ENCODE measurements around the gene RTL5.

Gene RTL5

GRCh38 chrX:72108666-72109065 lies 23.0 kb downstream of the RTL5 start:
- DNase-seq (ENCODE audit: low read depth): no peak

- no peak for DNase-seq (ENCODE audit: low read depth)
Measured at GRCh38 chrX:72107841-72108595, 23.7 kb downstream of the RTL5 start.

GRCh38 chrX:72107320-72107719 lies 24.4 kb downstream of the RTL5 start:
- DNase-seq (ENCODE audit: low read depth): no peak

GRCh38 chrX:72105436-72105835 lies 26.3 kb downstream of the RTL5 start:
- DNase-seq (ENCODE audit: low read depth): no peak

GRCh38 chrX:72102760-72103159 lies 29.0 kb downstream of the RTL5 start:
- DNase-seq (ENCODE audit: low read depth): no peak

GRCh38 chrX:72102126-72102525 lies 29.6 kb downstream of the RTL5 start:
- DNase-seq (ENCODE audit: low read depth): no peak

GRCh38 chrX:72101597-72102037 lies 30.1 kb downstream of the RTL5 start:
- DNase-seq (ENCODE audit: low read depth): no peak

- DNase-seq (ENCODE audit: low read depth): peak; percentile 24
Measured at GRCh38 chrX:72100824-72101351, 30.8 kb downstream of the RTL5 start.

GRCh38 chrX:72100051-72100755 lies 31.5 kb downstream of the RTL5 start:
- DNase-seq (ENCODE audit: low read depth): no peak

GRCh38 chrX:72097098-72097497 lies 34.6 kb downstream of the RTL5 start:
- no peak for DNase-seq (ENCODE audit: low read depth)

GRCh38 chrX:72095370-72095769 lies 36.3 kb downstream of the RTL5 start:
- no peak for DNase-seq (ENCODE audit: low read depth)

- peak; percentile 13 for DNase-seq (ENCODE audit: low read depth)
Measured at GRCh38 chrX:72094894-72095293, 36.8 kb downstream of the RTL5 start.

GRCh38 chrX:72089254-72089653 lies 42.5 kb downstream of the RTL5 start:
- DNase-seq (ENCODE audit: low read depth): no peak

GRCh38 chrX:72088761-72089160 lies 43.0 kb downstream of the RTL5 start:
- no peak for DNase-seq (ENCODE audit: low read depth)

- DNase-seq (ENCODE audit: low read depth): no peak
Measured at GRCh38 chrX:72086995-72087394, 44.7 kb downstream of the RTL5 start.

GRCh38 chrX:72084114-72084513 lies 47.6 kb downstream of the RTL5 start:
- no peak for DNase-seq (ENCODE audit: low read depth)

GRCh38 chrX:72083291-72083690 lies 48.4 kb downstream of the RTL5 start:
- DNase-seq (ENCODE audit: low read depth): no peak

- DNase-seq (ENCODE audit: low read depth): no peak
Measured at GRCh38 chrX:72081605-72082320, 50.0 kb downstream of the RTL5 start.

GRCh38 chrX:72080800-72081199 lies 50.9 kb downstream of the RTL5 start:
- DNase-seq (ENCODE audit: low read depth): no peak

GRCh38 chrX:72080150-72080549 lies 51.6 kb downstream of the RTL5 start:
- no peak for DNase-seq (ENCODE audit: low read depth)

- no peak for DNase-seq (ENCODE audit: low read depth)
Measured at GRCh38 chrX:72079607-72080006, 52.1 kb downstream of the RTL5 start.

GRCh38 chrX:72078411-72078810 lies 53.3 kb downstream of the RTL5 start:
- no peak for DNase-seq (ENCODE audit: low read depth)

All from stimulated activated CD4-positive, alpha-beta T cell treated with anti-CD3 and anti-CD28 coated beads, Interleukin-2, amount 100 ng/mL, for 4 hours (primary cell).